Inferior parietal cortex (tissue), 1 donor: Measurements from ENCODE around the gene PIEZO1.

Experiments
- DNase-seq: peaks from one replicate; pipeline ENCODE4 v3.0.0-alpha.2; 2016; ENCODE audit errors: extremely low spot score

Gene PIEZO1

DNA sequence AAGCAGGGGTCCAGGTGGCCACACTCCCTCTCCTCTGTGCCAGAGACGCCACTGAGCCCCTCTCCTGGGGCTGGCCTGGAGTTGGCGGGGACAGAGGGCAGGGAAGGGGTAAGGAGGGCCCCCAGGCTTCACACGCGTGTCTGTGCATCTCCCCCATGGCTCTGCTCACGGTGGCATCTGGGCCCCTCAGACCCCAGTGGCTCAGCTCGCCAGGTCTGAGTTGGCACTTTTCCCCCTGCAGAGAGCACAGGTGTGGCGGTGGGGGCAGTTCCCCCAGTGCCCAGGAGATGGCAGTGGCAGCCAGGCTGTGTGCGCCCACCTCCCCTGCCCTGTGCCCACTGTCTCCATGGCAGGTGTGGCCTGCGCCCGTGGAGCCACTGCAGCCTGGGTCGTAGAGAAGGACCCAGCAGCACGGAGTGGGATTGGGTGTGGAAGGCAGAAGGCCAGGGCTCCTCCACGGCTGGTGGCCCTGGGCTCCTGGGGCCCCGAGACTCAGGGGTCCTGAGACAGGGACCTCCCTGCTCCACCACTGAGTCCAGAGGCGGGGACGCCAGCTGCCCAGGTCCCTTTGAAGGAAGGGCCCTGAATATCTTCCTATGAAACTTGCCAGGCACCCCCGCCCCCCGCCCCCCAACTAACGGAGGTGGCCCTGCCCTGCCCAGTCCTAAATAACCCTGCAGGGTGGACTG lies 31.0 kb upstream of the PIEZO1 start:
- DNase-seq = no peak

DNA sequence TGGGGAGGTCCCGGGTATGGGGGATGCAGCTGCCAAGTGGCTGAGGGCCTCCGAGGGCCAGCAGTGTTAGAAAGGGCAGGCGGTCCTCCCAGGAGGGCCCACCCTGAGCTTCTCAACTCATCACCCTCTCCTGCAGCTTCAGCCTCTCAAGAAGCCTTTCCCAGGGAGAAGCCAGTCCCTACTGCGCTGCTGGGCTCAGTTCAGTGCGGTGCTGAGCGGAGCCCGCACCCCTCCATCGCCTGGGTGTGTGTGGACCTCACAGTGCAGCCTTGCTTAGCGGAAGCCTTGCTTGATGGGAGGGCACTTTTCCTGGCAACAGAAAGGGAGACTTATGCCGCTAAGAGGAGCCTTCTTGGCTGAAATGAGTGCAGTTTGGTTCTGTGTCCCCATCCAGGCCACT lies 30.2 kb upstream of the PIEZO1 start:
- DNase-seq = no peak

DNA sequence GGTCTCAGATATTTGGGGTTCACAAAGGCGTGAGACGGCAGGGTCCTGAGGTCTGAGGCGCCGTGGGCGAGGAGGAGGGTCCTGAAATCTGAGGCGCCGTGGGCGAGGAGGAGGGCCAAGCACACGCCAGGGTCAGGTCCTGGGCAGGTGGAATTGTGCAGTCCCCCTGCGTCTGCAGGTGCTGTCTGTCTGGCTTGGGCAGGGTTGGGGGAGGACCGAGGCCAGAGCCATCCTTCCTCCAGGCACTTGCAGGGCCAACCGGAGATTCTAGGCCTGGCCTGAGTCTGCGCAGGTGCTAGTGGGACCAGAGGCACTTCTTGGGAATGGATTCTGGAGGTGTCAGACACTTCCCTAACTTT lies 29.1 kb upstream of the PIEZO1 start:
- no peak for DNase-seq

DNA sequence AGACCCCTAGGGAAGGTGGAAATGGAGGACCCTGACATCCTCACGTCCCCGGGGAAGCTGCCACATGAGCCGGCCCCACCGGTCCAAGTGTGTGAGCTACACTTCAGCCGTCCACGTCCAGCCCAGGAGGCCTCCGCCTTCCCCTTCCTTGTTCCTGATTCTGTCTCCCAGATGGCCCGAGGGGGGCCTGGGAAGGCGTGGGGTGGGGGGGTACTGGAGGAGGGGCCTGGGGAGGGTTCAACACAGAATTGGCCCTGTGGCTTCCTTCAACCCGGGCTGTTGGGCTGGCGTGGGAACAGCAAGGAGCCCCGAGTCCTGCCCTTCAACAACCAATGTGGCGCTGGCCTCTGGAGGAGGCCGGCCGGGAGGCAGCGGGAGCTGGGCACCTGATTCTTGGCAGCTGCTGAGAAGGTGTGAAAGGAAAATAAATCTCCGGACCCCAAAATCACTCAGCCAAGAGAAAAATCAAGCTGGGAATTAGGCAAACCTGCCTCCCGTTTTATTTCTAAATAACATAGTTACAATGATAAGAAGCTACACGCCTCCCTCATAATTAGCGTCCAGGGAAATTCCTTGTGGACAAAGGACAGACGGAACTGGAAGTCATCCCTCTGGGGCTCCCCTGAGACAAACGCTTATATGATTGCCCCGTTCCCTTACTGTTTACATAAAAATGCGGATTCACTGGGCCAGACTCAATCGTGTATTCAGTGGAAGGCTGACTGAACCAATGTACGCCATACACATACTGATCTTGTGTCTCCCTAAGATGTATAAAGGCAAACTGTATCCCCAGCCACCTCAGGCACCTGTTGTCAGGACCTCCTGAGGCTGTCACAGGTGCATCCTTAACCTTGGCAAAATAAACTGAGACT lies 28.5 kb upstream of the PIEZO1 start:
- DNase-seq = no peak

- DNase-seq = no peak
Measured at GRCh38 chr16:88812513-88813268, 27.7 kb upstream of the PIEZO1 start.

GRCh38 chr16:88811769-88812512 lies 26.9 kb upstream of the PIEZO1 start, which contains the start of gene APRT:
APRT (minus strand) TSS chr16:88811928; CDS start chr16:88811899, 29 bp downstream.
- peak; percentile 87 for DNase-seq

GRCh38 chr16:88810912-88811768 lies 26.1 kb upstream of the PIEZO1 start:
- peak; percentile 91 for DNase-seq

- DNase-seq = no peak
Measured at GRCh38 chr16:88810166-88810911, 25.3 kb upstream of the PIEZO1 start.

DNA sequence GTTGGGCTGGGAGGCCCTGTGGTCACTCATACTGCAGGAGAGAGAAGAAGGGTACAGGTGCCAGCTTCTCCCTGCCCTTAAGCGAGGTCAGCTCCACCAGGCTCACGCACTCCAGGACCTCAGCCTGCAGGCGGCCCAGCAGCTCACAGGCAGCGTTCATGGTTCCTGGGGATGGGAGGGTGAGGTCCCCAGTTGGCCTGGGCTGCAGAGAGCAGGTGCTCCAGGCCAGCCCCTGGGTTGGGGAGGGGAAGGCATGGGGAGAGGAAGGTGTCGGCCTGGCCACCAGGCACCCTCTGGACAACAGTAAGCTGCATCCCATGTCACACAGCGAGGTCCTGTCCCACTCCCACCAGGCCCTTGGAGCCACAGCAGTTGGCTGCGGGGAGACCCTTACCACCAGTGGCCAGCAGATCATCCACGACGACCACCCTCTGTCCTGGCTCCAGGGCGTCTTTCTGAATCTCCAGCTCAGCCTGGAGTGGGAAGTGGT lies 24.7 kb upstream of the PIEZO1 start:
- DNase-seq = no peak

- no peak for DNase-seq
Measured at GRCh38 chr16:88809068-88809675, 24.2 kb upstream of the PIEZO1 start.

GRCh38 chr16:88807626-88808453 lies 22.8 kb upstream of the PIEZO1 start:
- DNase-seq = no peak

- DNase-seq = no peak
Measured at GRCh38 chr16:88807142-88807625, 22.2 kb upstream of the PIEZO1 start.

- DNase-seq = no peak
Measured at GRCh38 chr16:88806491-88807111, 21.6 kb upstream of the PIEZO1 start.

DNA sequence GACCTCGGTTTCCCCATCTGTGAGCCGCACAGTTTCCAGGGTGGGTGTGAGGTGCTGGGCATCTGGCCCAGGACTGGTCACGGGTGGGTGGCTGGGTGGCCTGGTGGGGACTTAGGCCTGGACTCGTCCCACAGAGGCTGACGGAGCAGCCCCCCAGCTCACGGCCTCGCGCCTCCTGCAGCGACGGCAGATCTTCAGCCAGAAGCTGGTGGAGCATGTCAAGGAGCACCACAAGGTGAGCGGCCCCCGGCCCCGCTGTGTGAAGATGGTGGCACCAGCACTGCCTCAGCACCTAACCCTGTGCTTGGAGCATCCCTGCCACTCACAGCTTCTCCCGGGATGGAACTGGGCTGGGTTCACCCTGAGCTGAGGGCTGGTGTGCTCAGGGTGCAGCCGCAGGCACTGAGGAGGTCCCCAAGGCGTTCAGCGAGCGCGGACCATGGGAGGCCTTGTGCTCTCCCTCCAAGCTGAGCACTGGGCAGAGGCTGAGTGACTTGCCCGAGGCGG lies 20.9 kb upstream of the PIEZO1 start:
- DNase-seq = no peak

DNA sequence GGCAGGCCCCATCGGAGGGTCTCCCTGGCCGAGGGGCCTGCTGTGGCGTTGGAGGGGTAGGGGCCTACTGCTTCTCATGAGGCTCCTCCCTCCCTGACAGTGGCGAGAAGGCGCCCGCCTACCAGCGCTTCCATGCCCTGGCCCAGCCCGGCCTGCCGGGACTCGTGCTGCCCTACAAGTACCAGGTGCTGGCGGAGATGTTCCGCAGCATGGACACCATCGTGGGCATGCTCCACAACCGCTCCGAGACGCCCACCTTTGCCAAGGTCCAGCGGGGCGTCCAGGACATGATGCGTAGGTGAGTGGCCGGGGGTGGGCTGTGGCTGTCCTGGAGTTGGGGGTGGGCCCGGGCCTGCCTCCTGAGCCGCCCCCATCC lies 20.3 kb upstream of the PIEZO1 start:
- DNase-seq = no peak

- no peak for DNase-seq
Measured at GRCh38 chr16:88804552-88805339, 19.7 kb upstream of the PIEZO1 start.

DNA sequence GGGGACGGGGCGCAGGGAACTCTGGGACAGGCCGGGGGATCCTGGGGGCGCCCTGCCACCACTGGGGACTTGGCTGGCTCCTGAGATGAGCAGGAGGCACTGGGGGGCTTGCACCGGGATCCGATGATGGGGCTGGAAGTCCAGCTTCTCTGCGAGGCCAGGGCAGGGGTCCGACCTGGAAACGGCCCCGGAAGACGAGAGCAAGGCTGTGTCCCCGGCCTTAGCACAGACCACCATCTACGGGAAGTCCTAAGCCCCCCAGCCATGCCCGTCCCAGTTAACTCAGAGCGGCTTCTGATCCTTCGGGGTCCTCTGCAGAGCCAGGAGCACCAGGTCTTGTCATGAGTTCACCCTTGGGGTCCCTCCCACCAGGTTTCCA lies 19.1 kb upstream of the PIEZO1 start:
- no peak for DNase-seq
